ENCODE measurements around the gene ANKZF1. TPM values are rescaled to one million over a fixed set of nuclear protein-coding genes. Genes with fewer than 3 reads are reported as not detected.

Gene ANKZF1
- total RNA-seq, 1 donor from 2014 or later: 64.3 TPM

DNA sequence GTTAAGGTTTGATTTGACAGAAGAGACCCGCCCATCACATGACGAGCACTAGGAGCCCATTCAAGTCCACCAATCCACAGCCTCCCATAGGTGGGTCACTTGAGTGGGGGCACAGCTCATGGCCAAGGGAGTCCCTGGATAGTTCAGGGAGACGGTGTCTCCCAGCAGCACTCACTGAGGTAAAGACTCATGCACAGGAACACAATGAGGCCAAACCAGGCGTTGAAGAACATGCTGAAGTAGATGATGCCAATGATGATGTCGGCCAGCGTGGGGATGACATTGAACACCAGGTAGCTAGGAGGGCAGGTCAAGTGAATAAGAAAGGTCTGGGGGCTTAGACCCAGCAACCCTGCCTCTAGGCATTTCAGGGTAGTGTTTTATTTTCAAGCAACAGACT is 14.8 kb upstream of the ANKZF1 start:
- H3K27ac Mint-ChIP-seq: no peak overlapping the region
- H3K9me3 Mint-ChIP-seq (ENCODE audit: low read depth): no peaks in the 10 kb centered on the region
- H3K4me1 Mint-ChIP-seq (ENCODE audit: low read depth): peaks cover 13% of the 10 kb centered on the region
- no peaks in the 10 kb centered on the region for H3K27me3 Mint-ChIP-seq
- TF ChIP-seq, protein P1, sequence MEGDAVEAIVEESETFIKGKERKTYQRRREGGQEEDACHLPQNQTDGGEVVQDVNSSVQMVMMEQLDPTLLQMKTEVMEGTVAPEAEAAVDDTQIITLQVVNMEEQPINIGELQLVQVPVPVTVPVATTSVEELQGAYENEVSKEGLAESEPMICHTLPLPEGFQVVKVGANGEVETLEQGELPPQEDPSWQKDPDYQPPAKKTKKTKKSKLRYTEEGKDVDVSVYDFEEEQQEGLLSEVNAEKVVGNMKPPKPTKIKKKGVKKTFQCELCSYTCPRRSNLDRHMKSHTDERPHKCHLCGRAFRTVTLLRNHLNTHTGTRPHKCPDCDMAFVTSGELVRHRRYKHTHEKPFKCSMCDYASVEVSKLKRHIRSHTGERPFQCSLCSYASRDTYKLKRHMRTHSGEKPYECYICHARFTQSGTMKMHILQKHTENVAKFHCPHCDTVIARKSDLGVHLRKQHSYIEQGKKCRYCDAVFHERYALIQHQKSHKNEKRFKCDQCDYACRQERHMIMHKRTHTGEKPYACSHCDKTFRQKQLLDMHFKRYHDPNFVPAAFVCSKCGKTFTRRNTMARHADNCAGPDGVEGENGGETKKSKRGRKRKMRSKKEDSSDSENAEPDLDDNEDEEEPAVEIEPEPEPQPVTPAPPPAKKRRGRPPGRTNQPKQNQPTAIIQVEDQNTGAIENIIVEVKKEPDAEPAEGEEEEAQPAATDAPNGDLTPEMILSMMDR (IDR thresholded peaks at IDR 0.05; ENCODE audit: unreplicated experiment): no peak
- no peak for DNase-seq (ENCODE audit: low spot score, unreplicated experiment)
- H3K4me3 Mint-ChIP-seq (ENCODE audit: low read depth): no peak overlapping the region
- peaks cover 13% of the 10 kb centered on the region for H3K36me3 Mint-ChIP-seq (ENCODE audit: insufficient read depth)

DNA sequence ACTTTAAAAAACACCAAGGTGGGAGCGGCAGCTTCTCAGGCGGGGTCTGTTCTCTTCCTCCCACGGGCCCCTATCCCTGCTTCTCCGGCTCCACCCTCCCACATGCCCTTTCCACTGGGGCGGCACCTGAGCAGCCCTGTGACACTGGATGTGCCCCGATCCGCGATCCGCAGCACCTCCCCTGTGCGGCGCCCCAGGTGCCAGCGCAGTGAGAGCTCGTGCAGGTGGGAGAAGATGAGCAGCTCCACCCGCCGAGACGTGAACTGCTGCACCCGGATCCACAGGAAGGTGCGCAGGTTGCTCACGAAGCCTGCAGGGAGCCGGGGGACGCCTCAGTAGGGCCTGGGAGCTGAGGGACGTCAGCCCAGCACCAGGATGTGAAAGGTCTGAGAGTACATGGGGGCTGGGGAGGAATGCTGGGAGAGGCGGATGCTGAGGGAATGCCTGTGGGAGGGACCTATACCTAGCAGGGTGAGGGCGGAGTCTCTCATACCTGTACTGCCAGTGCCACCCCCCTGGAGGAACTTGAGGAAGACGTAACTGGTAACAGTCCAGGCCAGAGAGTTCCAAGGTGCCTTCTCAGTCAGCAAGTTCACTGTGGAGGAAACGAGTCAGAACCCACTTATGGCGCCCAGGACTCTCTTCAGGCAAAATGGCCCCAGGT is 13.6 kb upstream of the ANKZF1 start:
- H3K4me3 Mint-ChIP-seq (ENCODE audit: low read depth): no peak overlapping the region
- peaks cover 13% of the 10 kb centered on the region for H3K4me1 Mint-ChIP-seq (ENCODE audit: low read depth)
- H3K36me3 Mint-ChIP-seq (ENCODE audit: insufficient read depth): peaks cover 13% of the 10 kb centered on the region
- DNase-seq (ENCODE audit: low spot score, unreplicated experiment): no peak
- no peaks in the 10 kb centered on the region for H3K27me3 Mint-ChIP-seq
- no peak overlapping the region for H3K27ac Mint-ChIP-seq
- TF ChIP-seq, protein P1 (IDR thresholded peaks at IDR 0.05; ENCODE audit: unreplicated experiment): no peak
- no peaks in the 10 kb centered on the region for H3K9me3 Mint-ChIP-seq (ENCODE audit: low read depth)

DNA sequence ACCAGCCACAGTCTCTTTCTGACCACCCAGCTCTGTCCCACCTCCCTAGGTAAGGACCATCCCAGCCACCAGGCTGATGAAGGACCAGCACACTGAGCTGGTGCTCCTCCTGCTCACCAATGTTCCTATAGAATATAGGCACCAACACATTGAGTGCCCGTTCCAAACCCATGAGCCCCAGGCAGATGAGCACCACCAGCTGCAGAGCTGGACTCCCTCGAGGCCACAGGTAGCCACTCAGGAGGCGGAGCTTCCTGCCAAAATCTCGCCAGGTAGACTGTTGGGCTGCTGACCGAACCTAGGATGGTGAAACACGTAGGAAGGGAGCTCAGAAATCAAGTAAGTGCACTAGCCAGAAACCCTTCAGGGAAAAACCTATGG is 13.1 kb upstream of the ANKZF1 start:
- no peak for DNase-seq (ENCODE audit: low spot score, unreplicated experiment)
- TF ChIP-seq, protein P1 (IDR thresholded peaks at IDR 0.05; ENCODE audit: unreplicated experiment): no peak
- H3K27ac Mint-ChIP-seq: peak overlapping the region; percentile 81
- no peak overlapping the region for H3K4me3 Mint-ChIP-seq (ENCODE audit: low read depth)
- H3K27me3 Mint-ChIP-seq: no peaks in the 10 kb centered on the region
- H3K36me3 Mint-ChIP-seq (ENCODE audit: insufficient read depth): peaks cover 14% of the 10 kb centered on the region
- H3K4me1 Mint-ChIP-seq (ENCODE audit: low read depth): peaks cover 13% of the 10 kb centered on the region
- H3K9me3 Mint-ChIP-seq (ENCODE audit: low read depth): no peaks in the 10 kb centered on the region

DNA sequence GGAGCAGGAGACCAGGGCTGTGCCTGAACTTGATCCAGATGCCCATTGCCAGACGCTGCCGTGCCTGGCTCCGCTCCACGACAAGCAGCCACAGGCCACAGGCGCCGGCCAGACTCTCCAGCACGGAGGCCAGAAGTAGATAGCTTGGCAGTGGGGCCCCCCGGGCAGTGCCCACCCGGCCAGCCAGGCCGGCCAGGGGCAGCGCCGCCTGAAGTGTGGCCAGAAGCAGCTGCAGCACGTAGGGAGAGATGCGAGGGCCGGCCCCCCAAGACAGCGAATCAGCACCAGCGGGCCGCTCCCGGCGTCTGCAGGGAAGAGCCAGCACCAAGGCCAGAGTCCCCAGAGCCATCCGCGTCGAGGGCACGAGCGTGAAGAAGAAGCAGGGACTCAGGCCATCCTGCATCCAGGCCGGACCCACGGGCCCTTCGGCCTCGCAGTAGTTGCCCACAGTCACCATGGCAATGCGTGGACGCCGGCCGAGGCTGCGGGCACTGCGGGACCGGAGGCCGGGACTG is 11.3 kb upstream of the ANKZF1 start:
- TF ChIP-seq, protein P1 (IDR thresholded peaks at IDR 0.05; ENCODE audit: unreplicated experiment): no peak
- H3K4me1 Mint-ChIP-seq (ENCODE audit: low read depth): peaks cover 13% of the 10 kb centered on the region
- no peaks in the 10 kb centered on the region for H3K9me3 Mint-ChIP-seq (ENCODE audit: low read depth)
- no peaks in the 10 kb centered on the region for H3K27me3 Mint-ChIP-seq
- H3K4me3 Mint-ChIP-seq (ENCODE audit: low read depth): peak overlapping the region; percentile 79
- H3K27ac Mint-ChIP-seq: peak overlapping the region; percentile 98
- peak; percentile 47 for DNase-seq (ENCODE audit: low spot score, unreplicated experiment)
- peaks cover 13% of the 10 kb centered on the region for H3K36me3 Mint-ChIP-seq (ENCODE audit: insufficient read depth)

DNA sequence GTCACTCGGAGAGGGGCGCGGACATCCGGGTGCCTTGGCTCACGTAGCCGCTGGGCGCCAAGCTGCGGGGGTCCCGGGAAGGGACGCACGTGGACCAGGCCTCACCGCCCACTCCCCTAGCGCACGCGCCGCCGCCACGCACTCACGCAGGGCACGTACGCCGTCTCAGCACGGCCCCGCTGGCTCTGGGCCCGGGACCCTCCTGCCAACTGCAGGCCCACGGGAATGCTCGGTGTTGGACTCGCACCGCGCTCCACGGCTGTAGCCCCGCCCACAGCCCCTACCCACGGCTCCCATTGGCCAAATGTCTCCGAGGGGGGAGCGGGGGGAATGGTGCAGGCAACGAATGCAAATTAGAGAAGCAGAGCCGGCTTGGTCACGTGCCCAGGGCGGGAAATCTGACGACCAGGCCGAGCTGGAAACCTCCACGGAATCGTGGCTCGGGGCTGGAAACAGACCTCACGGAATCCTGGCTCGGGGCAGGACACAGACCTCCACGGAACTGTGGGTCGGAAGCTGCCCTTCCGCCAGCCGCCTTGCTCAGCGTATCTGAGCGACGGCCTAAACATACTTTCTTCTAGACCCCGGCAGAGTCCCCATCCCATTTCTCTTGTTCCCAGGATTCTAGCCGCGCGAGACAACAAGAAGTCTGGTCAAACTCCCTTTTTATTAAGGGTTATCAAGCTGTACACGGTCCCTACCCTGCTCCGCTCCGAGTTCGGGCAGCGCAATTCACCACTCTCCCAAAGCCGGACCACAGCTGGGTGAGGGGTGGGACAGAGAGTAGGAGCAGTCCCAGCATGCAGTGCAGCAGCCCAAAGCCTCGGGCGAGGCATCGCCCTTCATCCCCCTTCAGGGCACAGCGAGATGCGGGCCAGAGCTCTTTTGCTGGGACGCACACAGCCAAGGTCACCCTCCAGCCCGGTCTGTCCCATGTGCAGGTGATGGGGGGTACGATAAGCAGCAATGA is 10.6 kb upstream of the ANKZF1 start, which contains the start of gene ABCB6:
Gene ABCB6 (minus strand): TSS at position 227 of the 970 bp plus-strand sequence. CDS start 285 bp downstream, outside the sequence.
- TF ChIP-seq, protein P1 (IDR thresholded peaks at IDR 0.05; ENCODE audit: unreplicated experiment): no peak
- H3K4me3 Mint-ChIP-seq (ENCODE audit: low read depth): peak within 1 kb of the TSS; percentile 79
- peaks cover 13% of the 10 kb centered on the region for H3K4me1 Mint-ChIP-seq (ENCODE audit: low read depth)
- H3K9me3 Mint-ChIP-seq (ENCODE audit: low read depth): no peaks in the 10 kb centered on the region
- H3K27ac Mint-ChIP-seq: peak within 1 kb of the TSS; percentile 98
- H3K36me3 Mint-ChIP-seq (ENCODE audit: insufficient read depth): peaks cover 13% of the 10 kb centered on the region
- peak; percentile 86 for DNase-seq (ENCODE audit: low spot score, unreplicated experiment)
- H3K27me3 Mint-ChIP-seq: no peaks in the 10 kb centered on the region

All from progenitor cell of endocrine pancreas (in vitro differentiated cells).